Bronchial epithelial cell (primary cell): ENCODE results near the gene SUPT6H. TPM values are rescaled to one million over a fixed set of nuclear protein-coding genes. Genes with fewer than 3 reads are reported as not detected.

Source experiments
- DNase-seq: peaks from one replicate; pipeline ENCODE4 v3.0.0-alpha.2; 2010; ENCODE audit warnings: low read depth
- FAIRE-seq: peaks from 2 replicates; lab custom pipeline; 2011; peaks lifted over from hg19 to GRCh38; lab: Jason Lieb, UNC
- H3K27me3 ChIP-seq: 2 replicates; pipeline ENCODE4 v1.5.1; 2011; ENCODE audit warnings: low read length; ENCODE audit not compliant: control insufficient read depth, insufficient read depth
- H3K36me3 ChIP-seq: 2 replicates; pipeline ENCODE4 v1.5.1; 2011; ENCODE audit warnings: low read length; ENCODE audit not compliant: control insufficient read depth, insufficient read depth
- H3K4me3 ChIP-seq: 2 replicates; pipeline ENCODE4 v1.5.1; 2011; ENCODE audit warnings: mild to moderate bottlenecking, low read depth, low read length, control low read depth
- CTCF ChIP-seq: IDR thresholded peaks from 2 replicates; pipeline ENCODE4 v1.5.1; 2011; ENCODE audit warnings: mild to moderate bottlenecking, moderate library complexity, low read length, control low read depth, inconsistent platforms; ENCODE audit not compliant: insufficient read depth, severe bottlenecking
- total RNA-seq: library from RNA; depleted of rRNA; stranded (reverse); fragments of >200 nt; gene quantifications from 2 replicates; pipeline ENCODE4 v1.2.1, GENCODE V29; 2014

The SUPT6H gene
- total RNA-seq, 1 donor from 2014 or later: 23.2 TPM

- FAIRE-seq: no peak
- peak overlapping the region; percentile 72 for H3K4me3 ChIP-seq
- peaks cover 23% of the 10 kb centered on the region for H3K36me3 ChIP-seq
- no peaks in the 10 kb centered on the region for H3K27me3 ChIP-seq
- TF ChIP-seq CTCF: peak; percentile 8
- peak; percentile 54 for DNase-seq
These were observed 63.2 kb downstream of the SUPT6H start for GRCh38 chr17:28725166-28725659.

DNA sequence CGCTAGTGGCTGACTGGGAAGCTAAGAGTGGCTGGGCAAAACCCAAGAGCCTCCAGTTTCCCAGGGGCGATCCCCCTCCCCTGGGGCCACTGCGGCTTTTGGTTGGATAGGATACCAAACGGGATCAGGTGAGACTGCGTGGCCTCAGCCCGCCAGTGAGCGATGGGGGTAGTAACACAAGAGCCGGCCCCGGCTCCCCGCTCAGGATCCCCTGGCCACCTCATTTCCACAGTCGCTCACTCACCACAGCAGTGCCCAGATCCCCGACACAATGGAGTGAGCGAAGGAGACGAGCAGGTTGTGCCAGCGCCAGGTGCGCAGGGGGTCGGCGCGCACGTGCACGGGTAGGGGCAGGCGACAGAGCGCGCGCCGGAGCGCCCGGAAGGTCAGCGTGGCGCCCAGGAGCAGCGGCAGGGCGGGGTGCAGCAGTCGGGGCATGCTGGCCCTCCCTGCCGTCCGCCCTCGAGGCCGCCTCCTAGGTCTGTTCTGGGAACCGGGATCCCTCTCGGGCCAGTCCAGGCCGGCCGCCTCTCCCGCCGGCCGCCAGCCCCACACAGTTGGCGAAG is 63.7 kb downstream of the SUPT6H start:
- FAIRE-seq: no peak
- Histone ChIP-seq H3K36me3 (peaks cover 23% of the 10 kb centered on the region), H3K4me3 (peak overlapping the region; percentile 72), H3K27me3 (no peaks in the 10 kb centered on the region)
- TF ChIP-seq CTCF: no peak
- peak; percentile 63 for DNase-seq

DNA sequence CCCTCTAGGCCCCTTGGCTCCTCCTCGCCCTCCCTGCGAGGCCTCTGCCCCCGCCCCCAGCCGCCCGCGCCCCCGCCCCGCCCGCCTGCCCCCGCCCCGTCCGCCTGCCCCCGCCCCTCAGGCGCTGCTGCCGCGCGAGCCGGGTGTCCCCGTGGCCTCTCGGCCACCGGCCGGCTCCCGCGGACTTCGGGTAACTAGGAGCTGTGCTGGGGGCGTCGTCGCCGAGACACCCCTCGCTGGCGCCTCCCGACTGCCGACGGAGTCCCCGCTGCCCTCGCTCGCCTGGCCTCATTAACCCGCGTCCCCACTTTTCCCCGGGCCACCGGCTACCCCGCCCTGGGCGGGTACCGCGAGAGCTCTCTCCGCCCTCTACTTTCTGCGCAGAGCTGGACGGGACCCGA is 64.2 kb downstream of the SUPT6H start, which contains the start of gene TLCD1:
Gene TLCD1 (minus strand): TSS at position 8 of the 401 bp plus-strand sequence. CDS start 136 bp downstream, outside the sequence.
- Histone ChIP-seq H3K36me3 (peaks cover 21% of the 10 kb centered on the region), H3K27me3 (no peaks in the 10 kb centered on the region), H3K4me3 (peak within 1 kb of the TSS; percentile 72)
- no peak for TF ChIP-seq CTCF
- FAIRE-seq (no peak), DNase-seq (no peak)

GRCh38 chr17:28726627-28727491 is 64.9 kb downstream of the SUPT6H start:
- peak; percentile 98 for TF ChIP-seq CTCF
- H3K36me3 ChIP-seq: peaks cover 18% of the 10 kb centered on the region
- H3K4me3 ChIP-seq: peak overlapping the region; percentile 72
- peak; percentile 87 for DNase-seq
- no peaks in the 10 kb centered on the region for H3K27me3 ChIP-seq
- no peak for FAIRE-seq

GRCh38 chr17:28728364-28729200 is 66.6 kb downstream of the SUPT6H start, which contains the start of gene NEK8:
NEK8 (plus strand) TSS chr17:28728788; CDS start chr17:28728814, 26 bp downstream.
- DNase-seq (peak; percentile 96), FAIRE-seq (no peak)
- H3K27me3 ChIP-seq: no peaks in the 10 kb centered on the region

More at GRCh38 chr17:28728364-28729200, 66.6 kb downstream of the SUPT6H start, which contains the start of gene NEK8:
- Histone ChIP-seq H3K4me3 (peak within 1 kb of the TSS; percentile 79), H3K36me3 (peaks cover 7% of the 10 kb centered on the region)
- TF ChIP-seq CTCF: no peak
